Trophoblast cell (in vitro differentiated cells and primary cell): Measurements from ENCODE around the gene SGMS1.

Experiments
- DNase-seq, 2 donors: peaks; one replicate each; pipeline ENCODE4 v3.0.0-alpha.2; 2016
- H2AFZ ChIP-seq: 2 replicates; pipeline ENCODE4 v1.6.1; 2013; ENCODE audit warnings: low read length, moderate library complexity, mild to moderate bottlenecking; ENCODE audit not compliant: insufficient read depth, poor library complexity
- H2AK5ac ChIP-seq: 2 replicates; pipeline ENCODE4 v1.6.1; 2013; ENCODE audit warnings: mild to moderate bottlenecking, low read length
- H2BK120ac ChIP-seq: 2 replicates; pipeline ENCODE4 v1.6.1; 2013; ENCODE audit warnings: low read length, mild to moderate bottlenecking, moderate library complexity; ENCODE audit not compliant: insufficient read depth, poor library complexity
- H2BK12ac ChIP-seq: 2 replicates; pipeline ENCODE4 v1.6.1; 2013; ENCODE audit warnings: mild to moderate bottlenecking, low read length, moderate library complexity
- H2BK5ac ChIP-seq: 2 replicates; pipeline ENCODE4 v1.6.1; 2013; ENCODE audit warnings: low read length, low read depth, moderate library complexity, mild to moderate bottlenecking; ENCODE audit not compliant: poor library complexity
- H3K14ac ChIP-seq: 2 replicates; pipeline ENCODE4 v1.6.1; 2013; ENCODE audit warnings: mild to moderate bottlenecking, low read length
- H3K18ac ChIP-seq: 2 replicates; pipeline ENCODE4 v1.6.1; 2013; ENCODE audit warnings: mild to moderate bottlenecking, low read length
- H3K23ac ChIP-seq: 2 replicates; pipeline ENCODE4 v1.6.1; 2013; ENCODE audit warnings: low read length
- H3K27ac ChIP-seq: 2 replicates; pipeline ENCODE4 v1.5.1; 2013; ENCODE audit warnings: low read depth, mild to moderate bottlenecking, inconsistent platforms, low read length, moderate library complexity
- H3K27me3 ChIP-seq: 2 replicates; pipeline ENCODE4 v1.6.1; 2013; ENCODE audit warnings: inconsistent platforms, mild to moderate bottlenecking, low read length, moderate library complexity; ENCODE audit not compliant: insufficient read depth
- H3K36me3 ChIP-seq, 2 experiments: 1 replicate in 1 of 2; 2 replicates in 1 of 2; pipeline ENCODE4 v1.6.1; 2013; ENCODE audit warnings: low read length in 2 of 2, mild to moderate bottlenecking in 2 of 2, moderate library complexity in 1 of 2; ENCODE audit not compliant: insufficient read depth in 2 of 2, control insufficient read depth in 1 of 2
- H3K4ac ChIP-seq: 2 replicates; pipeline ENCODE4 v1.6.1; 2013; ENCODE audit warnings: low read depth, mild to moderate bottlenecking, low read length, moderate library complexity
- H3K4me1 ChIP-seq, 2 experiments: 1 replicate in 1 of 2; 2 replicates in 1 of 2; pipeline ENCODE4 v1.6.1; 2013; ENCODE audit warnings: low read length in 2 of 2, mild to moderate bottlenecking in 2 of 2, moderate library complexity in 1 of 2; ENCODE audit not compliant: insufficient read depth in 2 of 2, control insufficient read depth in 1 of 2
- H3K4me2 ChIP-seq: 2 replicates; pipeline ENCODE4 v1.6.1; 2013; ENCODE audit warnings: inconsistent platforms, mild to moderate bottlenecking, low read length, moderate library complexity
- H3K4me3 ChIP-seq: 2 replicates; pipeline ENCODE4 v1.5.1; 2013; ENCODE audit warnings: mild to moderate bottlenecking, low read depth, low read length, inconsistent platforms
- H3K79me1 ChIP-seq: one replicate; pipeline ENCODE4 v1.6.1; 2013; ENCODE audit warnings: low read length
- H3K79me2 ChIP-seq: 2 replicates; pipeline ENCODE4 v1.6.1; 2013; ENCODE audit warnings: low read length, mild to moderate bottlenecking; ENCODE audit not compliant: control insufficient read depth, insufficient read depth, poor library complexity
- H3K9ac ChIP-seq: 2 replicates; pipeline ENCODE4 v1.6.1; 2013; ENCODE audit warnings: mild to moderate bottlenecking, low read length
- H3K9me3 ChIP-seq: 2 replicates; pipeline ENCODE4 v1.6.1; 2013; ENCODE audit warnings: low read depth, mild to moderate bottlenecking, control low read depth, inconsistent platforms, low read length; ENCODE audit not compliant: insufficient read depth
- H4K12ac ChIP-seq: 2 replicates; pipeline ENCODE4 v1.6.1; 2013; ENCODE audit warnings: low read depth, mild to moderate bottlenecking, low read length, moderate library complexity
- H4K8ac ChIP-seq: 2 replicates; pipeline ENCODE4 v1.6.1; 2013; ENCODE audit warnings: low read depth, mild to moderate bottlenecking, low read length, moderate library complexity
- H4K91ac ChIP-seq: one replicate; pipeline ENCODE4 v1.6.1; 2013; ENCODE audit warnings: low read depth, mild to moderate bottlenecking, low read length, moderate library complexity
- whole genome bisulfite sequencing: extraction: QIAGEN DNeasy Blood & Tissue Kit; methylation state at CpG from one replicate; pipeline ENCODE4 v1.1.7; 2013; ENCODE audit warnings: missing lambda C conversion rate; ENCODE audit not compliant: insufficient read length, insufficient coverage; ENCODE audit errors: extremely low coverage; 5-methylcytosine and 5-hydroxymethylcytosine counted together

Gene SGMS1

GRCh38 chr10:50392426-50392825 is 231.3 kb downstream of the SGMS1 start:
- no peaks in the 10 kb centered on the region for H3K79me1 ChIP-seq
- H3K79me2 ChIP-seq, result no peaks in the 10 kb centered on the region
- no peaks in the 10 kb centered on the region for H3K27me3 ChIP-seq
- no peaks in the 10 kb centered on the region for H3K9me3 ChIP-seq
- no peak overlapping the region for H4K8ac ChIP-seq
- H3K4ac ChIP-seq, result no peak overlapping the region
- no peak overlapping the region for H3K4me3 ChIP-seq
- H4K91ac ChIP-seq, result no peak overlapping the region
- H3K4me2 ChIP-seq, result no peak overlapping the region
- no peak overlapping the region for H3K27ac ChIP-seq
- H3K14ac ChIP-seq, result no peak overlapping the region
- no peak for DNase-seq
- H2BK12ac ChIP-seq, result no peak overlapping the region
- no peak overlapping the region for H3K18ac ChIP-seq
- H3K9ac ChIP-seq, result no peak overlapping the region
- H2BK5ac ChIP-seq, result no peak overlapping the region
- H3K23ac ChIP-seq, result no peak overlapping the region
- H3K4me1 ChIP-seq, result peaks cover 0 to 9% of the 10 kb centered on the region in 2 experiments
- H2AK5ac ChIP-seq, result no peak overlapping the region
- H3K36me3 ChIP-seq, result no peaks in the 10 kb centered on the region
- no peak overlapping the region for H2AFZ ChIP-seq
- WGBS, result no CpG with 5 or more reads among the region's 5 CpGs
- no peak overlapping the region for H2BK120ac ChIP-seq
- no peak overlapping the region for H4K12ac ChIP-seq

- H2BK12ac ChIP-seq, result no peak overlapping the region
- H3K4me1 ChIP-seq, result peaks cover 0 to 5% of the 10 kb centered on the region in 2 experiments
- H4K91ac ChIP-seq, result no peak overlapping the region
- no peak overlapping the region for H2AFZ ChIP-seq
- no peak overlapping the region for H3K4ac ChIP-seq
- WGBS, result no CpG with 5 or more reads among the region's 2 CpGs
- no peak overlapping the region for H3K4me2 ChIP-seq
- no peak overlapping the region for H4K12ac ChIP-seq
- H3K23ac ChIP-seq, result no peak overlapping the region
- no peaks in the 10 kb centered on the region for H3K27me3 ChIP-seq
- no peak overlapping the region for H3K27ac ChIP-seq
- H3K9ac ChIP-seq, result no peak overlapping the region
- no peak overlapping the region for H3K4me3 ChIP-seq
- no peak overlapping the region for H4K8ac ChIP-seq
- no peak overlapping the region for H2AK5ac ChIP-seq
- H3K18ac ChIP-seq, result no peak overlapping the region
- no peaks in the 10 kb centered on the region for H3K9me3 ChIP-seq
- H3K79me1 ChIP-seq, result no peaks in the 10 kb centered on the region
- no peak for DNase-seq
- no peak overlapping the region for H2BK120ac ChIP-seq
- no peaks in the 10 kb centered on the region for H3K36me3 ChIP-seq
- no peak overlapping the region for H2BK5ac ChIP-seq
- H3K14ac ChIP-seq, result no peak overlapping the region
- peaks cover 2% of the 10 kb centered on the region for H3K79me2 ChIP-seq
These were observed 233.5 kb downstream of the SGMS1 start for GRCh38 chr10:50390302-50390701.

- H3K27me3 ChIP-seq, result no peaks in the 10 kb centered on the region
- H3K18ac ChIP-seq, result no peak overlapping the region
- no peak overlapping the region for H2BK12ac ChIP-seq
- no peak overlapping the region for H3K23ac ChIP-seq
- H3K14ac ChIP-seq, result no peak overlapping the region
- no peak overlapping the region for H4K91ac ChIP-seq
- H3K27ac ChIP-seq, result no peak overlapping the region
- H3K36me3 ChIP-seq, result no peaks in the 10 kb centered on the region
- no peak overlapping the region for H2BK120ac ChIP-seq
- H3K4me1 ChIP-seq, result no peaks in the 10 kb centered on the region
- H3K9ac ChIP-seq, result no peak overlapping the region
- no peaks in the 10 kb centered on the region for H3K9me3 ChIP-seq
- no peak overlapping the region for H4K12ac ChIP-seq
- H3K4me2 ChIP-seq, result no peak overlapping the region
- no peak overlapping the region for H3K4ac ChIP-seq
- H3K79me1 ChIP-seq, result no peaks in the 10 kb centered on the region
- no CpG with 5 or more reads among the region's 2 CpGs for WGBS
- no peak overlapping the region for H2AFZ ChIP-seq
- H3K4me3 ChIP-seq, result no peak overlapping the region
- no peak for DNase-seq
- no peak overlapping the region for H2AK5ac ChIP-seq
- peaks cover 2% of the 10 kb centered on the region for H3K79me2 ChIP-seq
- H4K8ac ChIP-seq, result no peak overlapping the region
- H2BK5ac ChIP-seq, result no peak overlapping the region
These were observed 235.6 kb downstream of the SGMS1 start for GRCh38 chr10:50388181-50388580.

- Histone ChIP-seq H4K8ac (no peak overlapping the region), H3K27me3 (no peaks in the 10 kb centered on the region), H4K12ac (no peak overlapping the region), H3K27ac (no peak overlapping the region), H3K36me3 (no peaks in the 10 kb centered on the region), H3K9ac (no peak overlapping the region), H3K4me2 (no peak overlapping the region), H3K4me1 (no peaks in the 10 kb centered on the region), H4K91ac (no peak overlapping the region), H3K4ac (no peak overlapping the region), H3K79me2 (peaks cover 2% of the 10 kb centered on the region), H3K18ac (no peak overlapping the region), H2BK5ac (no peak overlapping the region), H3K79me1 (no peaks in the 10 kb centered on the region), H3K9me3 (no peaks in the 10 kb centered on the region), H3K4me3 (no peak overlapping the region), H3K14ac (no peak overlapping the region), H2BK120ac (no peak overlapping the region), H2AFZ (no peak overlapping the region), H2AK5ac (no peak overlapping the region), H2BK12ac (no peak overlapping the region), H3K23ac (no peak overlapping the region)
- DNase-seq, result no peak
- WGBS, result no CpG with 5 or more reads among the region's 2 CpGs
These were observed 236.1 kb downstream of the SGMS1 start for GRCh38 chr10:50387732-50388073.
